Measurements from ENCODE around the gene PPFIA2. TPM values are rescaled to one million over a fixed set of nuclear protein-coding genes. Genes with fewer than 3 reads are reported as not detected.

Gene PPFIA2
- total RNA-seq, 1 donor from 2014 or later, result 8.3 TPM

DNA sequence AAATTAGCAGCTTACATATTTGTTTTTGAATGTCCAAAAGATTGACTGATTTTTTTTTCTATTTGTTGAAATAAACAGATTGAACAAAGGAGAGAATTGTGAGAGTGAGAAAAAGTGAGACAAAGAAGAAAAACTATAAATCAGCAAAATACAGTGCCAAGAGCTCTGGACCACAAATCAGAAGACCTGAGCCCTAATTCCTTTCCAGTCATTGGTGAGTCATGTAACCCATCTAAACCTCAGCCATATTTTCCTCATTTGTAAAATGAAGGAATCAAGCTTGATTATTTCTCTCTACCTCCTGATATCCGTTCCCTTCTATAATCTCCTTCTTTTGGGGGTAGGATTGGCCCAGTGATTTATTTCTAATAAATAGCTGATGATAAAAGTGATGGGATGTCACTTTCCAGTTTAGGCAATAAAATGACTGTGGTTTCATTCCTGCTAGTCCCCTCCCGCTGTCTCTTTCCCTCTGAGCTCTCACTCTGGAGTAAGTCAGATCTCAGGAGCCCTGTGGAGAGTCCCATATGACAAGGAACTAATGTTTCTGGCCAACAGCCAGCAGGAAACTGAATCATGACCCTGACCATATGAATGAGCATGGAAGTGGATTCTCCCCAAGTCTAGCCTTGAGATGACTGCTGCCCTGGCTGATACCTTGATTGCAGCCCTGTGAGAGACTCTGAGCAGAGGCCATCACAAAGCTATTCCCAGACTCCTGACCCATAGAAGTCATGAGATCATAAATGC lies 462.4 kb downstream of the PPFIA2 start:
- Mint-ChIP-seq H3K36me3 (ENCODE audit: low read depth) (no peaks in the 10 kb centered on the region), H3K27me3 (ENCODE audit: low read depth) (no peaks in the 10 kb centered on the region), H3K4me1 (peaks cover 11% of the 10 kb centered on the region), H3K27ac (ENCODE audit: unreplicated experiment) (no peak overlapping the region), H3K9me3 (peaks cover 3% of the 10 kb centered on the region), H3K4me3 (no peak overlapping the region)
- DNase-seq (ENCODE audit: low read depth, low spot score), result no peak
- TF ChIP-seq CTCF (conservative IDR thresholded peaks at IDR 0.05), result no peak

DNA sequence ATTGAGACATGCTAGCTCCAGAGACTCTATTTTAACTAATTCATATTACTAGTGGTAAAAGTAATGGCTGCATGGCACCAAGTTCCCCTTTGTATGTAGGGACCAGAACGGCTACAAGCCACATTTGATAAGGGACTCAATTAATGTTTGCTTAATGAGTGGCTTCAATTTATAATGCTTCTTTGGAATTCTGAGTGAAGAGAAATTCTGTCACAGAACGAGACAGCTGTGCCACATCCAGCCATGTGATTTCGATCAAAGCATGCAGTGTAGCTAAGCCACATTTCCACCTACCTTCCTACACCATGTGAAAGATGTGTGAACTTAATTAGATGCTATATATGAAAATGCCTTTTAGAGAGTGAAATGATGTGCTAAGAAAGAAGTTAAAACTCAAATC lies 463.9 kb downstream of the PPFIA2 start:
- Mint-ChIP-seq H3K4me3 (no peak overlapping the region), H3K9me3 (peaks cover 3% of the 10 kb centered on the region), H3K4me1 (peaks cover 11% of the 10 kb centered on the region), H3K27me3 (ENCODE audit: low read depth) (no peaks in the 10 kb centered on the region), H3K27ac (ENCODE audit: unreplicated experiment) (no peak overlapping the region), H3K36me3 (ENCODE audit: low read depth) (no peaks in the 10 kb centered on the region)
- TF ChIP-seq CTCF (conservative IDR thresholded peaks at IDR 0.05), result no peak
- no peak for DNase-seq (ENCODE audit: low read depth, low spot score)

GRCh38 chr12:81294325-81295190 lies 464.6 kb downstream of the PPFIA2 start:
- TF ChIP-seq CTCF (conservative IDR thresholded peaks at IDR 0.05), result no peak
- H3K9me3 Mint-ChIP-seq, result peaks cover 3% of the 10 kb centered on the region
- H3K27ac Mint-ChIP-seq (ENCODE audit: unreplicated experiment), result no peak overlapping the region
- DNase-seq (ENCODE audit: low read depth, low spot score), result no peak
- H3K4me1 Mint-ChIP-seq, result peaks cover 11% of the 10 kb centered on the region
- no peak overlapping the region for H3K4me3 Mint-ChIP-seq
- H3K27me3 Mint-ChIP-seq (ENCODE audit: low read depth), result no peaks in the 10 kb centered on the region
- no peaks in the 10 kb centered on the region for H3K36me3 Mint-ChIP-seq (ENCODE audit: low read depth)

DNA sequence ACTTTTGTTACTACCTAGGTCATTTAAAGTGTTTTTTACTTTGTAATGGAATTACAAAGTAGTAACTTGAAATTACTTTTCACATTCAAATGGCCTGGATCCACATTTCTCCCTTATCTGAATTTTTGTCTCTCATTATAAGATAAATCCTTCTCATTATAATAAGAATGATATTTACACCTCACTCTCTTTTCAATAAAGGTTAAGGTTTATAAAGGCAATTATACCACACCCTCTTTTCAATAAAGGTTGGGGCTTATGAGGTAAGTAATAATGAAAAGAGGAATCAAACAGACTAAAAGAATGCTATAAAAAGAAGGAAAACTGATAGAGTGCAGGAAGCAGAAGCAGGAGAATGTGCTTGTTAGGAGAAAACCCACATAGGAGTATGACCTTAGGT lies 470.5 kb downstream of the PPFIA2 start:
- no peaks in the 10 kb centered on the region for H3K36me3 Mint-ChIP-seq (ENCODE audit: low read depth)
- no peak overlapping the region for H3K4me3 Mint-ChIP-seq
- H3K27me3 Mint-ChIP-seq (ENCODE audit: low read depth), result no peaks in the 10 kb centered on the region
- no peaks in the 10 kb centered on the region for H3K4me1 Mint-ChIP-seq
- DNase-seq (ENCODE audit: low read depth, low spot score), result no peak
- TF ChIP-seq CTCF (conservative IDR thresholded peaks at IDR 0.05), result no peak
- H3K9me3 Mint-ChIP-seq, result no peaks in the 10 kb centered on the region
- H3K27ac Mint-ChIP-seq (ENCODE audit: unreplicated experiment), result no peak overlapping the region

DNA sequence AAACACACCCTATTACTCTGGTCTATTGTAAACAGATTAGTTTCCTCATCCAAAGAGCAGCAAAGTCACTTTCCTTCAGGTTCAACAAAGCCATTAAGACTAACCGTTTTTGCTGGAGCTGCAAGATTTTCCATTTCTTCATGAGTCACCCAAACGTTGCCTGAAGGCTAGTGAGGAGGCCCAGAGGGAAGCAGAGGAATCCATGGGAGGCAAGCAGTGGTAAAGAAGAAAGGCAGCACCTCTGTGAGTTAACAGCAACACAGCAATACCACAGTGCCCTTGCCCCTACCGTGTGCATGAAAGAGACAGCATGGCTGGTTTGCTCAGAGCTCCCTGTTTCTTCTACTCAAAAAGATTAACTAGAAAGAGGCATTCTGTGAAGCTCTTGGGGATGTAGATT lies 475.0 kb downstream of the PPFIA2 start:
- no peaks in the 10 kb centered on the region for H3K27me3 Mint-ChIP-seq (ENCODE audit: low read depth)
- H3K4me3 Mint-ChIP-seq, result no peak overlapping the region
- H3K36me3 Mint-ChIP-seq (ENCODE audit: low read depth), result no peaks in the 10 kb centered on the region
- H3K9me3 Mint-ChIP-seq, result no peaks in the 10 kb centered on the region
- no peak for TF ChIP-seq CTCF (conservative IDR thresholded peaks at IDR 0.05)
- DNase-seq (ENCODE audit: low read depth, low spot score), result no peak
- no peak overlapping the region for H3K27ac Mint-ChIP-seq (ENCODE audit: unreplicated experiment)
- no peaks in the 10 kb centered on the region for H3K4me1 Mint-ChIP-seq
